H9 (cell line): Measurements from ENCODE around the gene SPAG17. TPM values are rescaled to one million over a fixed set of nuclear protein-coding genes. Genes with fewer than 3 reads are reported as not detected.

Source experiments
- DNase-seq: peaks from one replicate; pipeline ENCODE4 v3.0.0-alpha.2; 2017
- H2AFZ ChIP-seq: one replicate; pipeline ENCODE4 v1.6.1; 2013; ENCODE audit warnings: mild to moderate bottlenecking, low read length, control low read depth, moderate library complexity
- H2AK5ac ChIP-seq: 2 replicates; pipeline ENCODE4 v1.6.1; 2013; ENCODE audit warnings: low read length, control low read depth, mixed read lengths; ENCODE audit not compliant: insufficient read length
- H2BK120ac ChIP-seq: one replicate; pipeline ENCODE4 v1.6.1; 2013; ENCODE audit warnings: low read depth, mild to moderate bottlenecking, low read length, control low read depth, inconsistent platforms; ENCODE audit not compliant: poor library complexity, severe bottlenecking
- H2BK12ac ChIP-seq: 2 replicates; pipeline ENCODE4 v1.6.1; 2013; ENCODE audit warnings: low read length, control low read depth, mixed read lengths, low read depth; ENCODE audit not compliant: insufficient read length
- H2BK15ac ChIP-seq: 2 replicates; pipeline ENCODE4 v1.6.1; 2013; ENCODE audit warnings: low read depth, low read length, control low read depth
- H2BK20ac ChIP-seq: one replicate; pipeline ENCODE4 v1.6.1; 2013; ENCODE audit warnings: low read depth, mild to moderate bottlenecking, low read length, control low read depth, inconsistent platforms; ENCODE audit not compliant: poor library complexity, severe bottlenecking
- H2BK5ac ChIP-seq: 2 replicates; pipeline ENCODE4 v1.6.1; 2013; ENCODE audit warnings: low read length, control low read depth, mixed read lengths; ENCODE audit not compliant: insufficient read length
- H3K14ac ChIP-seq: 2 replicates; pipeline ENCODE4 v1.6.1; 2013; ENCODE audit warnings: low read length, control low read depth; ENCODE audit not compliant: insufficient read depth
- H3K18ac ChIP-seq: 2 replicates; pipeline ENCODE4 v1.6.1; 2013; ENCODE audit warnings: low read depth, mild to moderate bottlenecking, mixed read lengths, low read length, control low read depth; ENCODE audit not compliant: insufficient read length
- H3K23ac ChIP-seq: 2 replicates; pipeline ENCODE4 v1.6.1; 2013; ENCODE audit warnings: low read length, control low read depth, mixed read lengths, low read depth; ENCODE audit not compliant: insufficient read length
- H3K23me2 ChIP-seq: 2 replicates; pipeline ENCODE4 v1.6.1; 2013; ENCODE audit warnings: low read depth, mild to moderate bottlenecking, mixed read lengths, low read length, control low read depth; ENCODE audit not compliant: insufficient read length, poor library complexity, severe bottlenecking
- H3K27ac ChIP-seq: 2 replicates; pipeline ENCODE4 v1.5.1; 2013; ENCODE audit warnings: low read length, control low read depth, mixed read lengths, low read depth; ENCODE audit not compliant: insufficient read length
- H3K27me3 ChIP-seq: 2 replicates; pipeline ENCODE4 v1.6.1; 2013; ENCODE audit warnings: low read length, control low read depth, inconsistent platforms; ENCODE audit not compliant: insufficient read depth
- H3K4ac ChIP-seq: 2 replicates; pipeline ENCODE4 v1.6.1; 2013; ENCODE audit warnings: low read depth, mild to moderate bottlenecking, control low read depth, inconsistent platforms, low read length, moderate library complexity
- H3K4me1 ChIP-seq: 2 replicates; pipeline ENCODE4 v1.6.1; 2013; ENCODE audit warnings: low read length, control low read depth, inconsistent platforms; ENCODE audit not compliant: insufficient read depth
- H3K4me2 ChIP-seq: 2 replicates; pipeline ENCODE4 v1.6.1; 2013; ENCODE audit warnings: low read length, control low read depth, mixed read lengths; ENCODE audit not compliant: insufficient read length, insufficient read depth
- H3K56ac ChIP-seq: 2 replicates; pipeline ENCODE4 v1.6.1; 2013; ENCODE audit warnings: low read depth, mild to moderate bottlenecking, mixed read lengths, low read length, control low read depth; ENCODE audit not compliant: insufficient read length
- H3K79me1 ChIP-seq: 2 replicates; pipeline ENCODE4 v1.6.1; 2013; ENCODE audit warnings: low read depth, mild to moderate bottlenecking, moderate library complexity, low read length, control low read depth, inconsistent platforms; ENCODE audit not compliant: insufficient read depth, poor library complexity, severe bottlenecking
- H3K79me2 ChIP-seq: 2 replicates; pipeline ENCODE4 v1.6.1; 2013; ENCODE audit warnings: low read length, control low read depth, inconsistent platforms; ENCODE audit not compliant: insufficient read depth
- H3K9ac ChIP-seq: 2 replicates; pipeline ENCODE4 v1.6.1; 2013; ENCODE audit warnings: low read length, control low read depth, mixed read lengths; ENCODE audit not compliant: insufficient read length; ENCODE audit errors: extremely low read depth
- H3K9me3 ChIP-seq: one replicate; pipeline ENCODE4 v1.6.1; 2013; ENCODE audit warnings: low read depth, low read length, inconsistent platforms; ENCODE audit not compliant: control insufficient read depth
- H3T11ph ChIP-seq: one replicate; pipeline ENCODE4 v1.6.1; 2013; ENCODE audit warnings: mild to moderate bottlenecking, low read length, control low read depth, inconsistent platforms
- H4K20me1 ChIP-seq: one replicate; pipeline ENCODE4 v1.6.1; 2013; ENCODE audit not compliant: control insufficient read depth, insufficient read length, insufficient read depth
- H4K5ac ChIP-seq: 2 replicates; pipeline ENCODE4 v1.6.1; 2013; ENCODE audit warnings: low read depth, mild to moderate bottlenecking, mixed read lengths, low read length, control low read depth; ENCODE audit not compliant: insufficient read length
- H4K8ac ChIP-seq: replicated peaks from 2 replicates; pipeline ENCODE4 v1.6.1; 2013; ENCODE audit warnings: low read length, control low read depth, mixed read lengths, low read depth; ENCODE audit not compliant: insufficient read length
- H4K91ac ChIP-seq: 2 replicates; pipeline ENCODE4 v1.6.1; 2013; ENCODE audit warnings: low read depth, mild to moderate bottlenecking, moderate library complexity, mixed read lengths, low read length, control low read depth; ENCODE audit not compliant: insufficient read length
- H3K27ac Mint-ChIP-seq, 3 experiments: 2 replicates in 2 of 3; 3 replicates in 1 of 3; pipeline ENCODE4 v1.8.0; 2020 to 2021; ENCODE audit warnings: mixed read lengths in 3 of 3, mild to moderate bottlenecking in 1 of 3, moderate library complexity in 1 of 3
- H3K27me3 Mint-ChIP-seq: 2 replicates; pipeline ENCODE4 v1.8.0; 2021; ENCODE audit warnings: low read depth, mild to moderate bottlenecking, moderate library complexity, mixed read lengths
- H3K36me3 Mint-ChIP-seq, 3 experiments: 2 replicates in 2 of 3; 3 replicates in 1 of 3; pipeline ENCODE4 v1.8.0; 2020 to 2021; ENCODE audit warnings: low read depth in 3 of 3, mixed read lengths in 3 of 3; ENCODE audit not compliant: insufficient read depth in 1 of 3
- H3K4me1 Mint-ChIP-seq, 2 experiments: 2 replicates each; pipeline ENCODE4 v1.8.0; 2020; ENCODE audit warnings: mixed read lengths in 2 of 2
- H3K4me3 Mint-ChIP-seq, 2 experiments: 2 replicates in 1 of 2; 3 replicates in 1 of 2; pipeline ENCODE4 v1.8.0; 2020 to 2021; ENCODE audit warnings: mild to moderate bottlenecking in 2 of 2, mixed read lengths in 2 of 2, moderate library complexity in 1 of 2
- H3K9me3 Mint-ChIP-seq, 2 experiments: 2 replicates in 1 of 2; 3 replicates in 1 of 2; pipeline ENCODE4 v1.8.0; 2020; ENCODE audit warnings: mild to moderate bottlenecking in 2 of 2, mixed read lengths in 2 of 2, moderate library complexity in 1 of 2
- CTCF ChIP-seq: fragments of 200-600 bp; sonication (generic); conservative IDR thresholded peaks from 3 replicates; pipeline ENCODE4 v1.8.0; 2021; ENCODE audit warnings: antibody characterized with exemption, mild to moderate bottlenecking
- WGBS: extraction: QIAGEN DNeasy Blood & Tissue Kit; methylation state at CpG from one replicate; pipeline ENCODE4 v1.1.7; 2013; ENCODE audit warnings: missing lambda C conversion rate, low lambda C conversion rate, mixed read lengths; ENCODE audit not compliant: insufficient read length; ENCODE audit errors: extremely low coverage; 5-methylcytosine and 5-hydroxymethylcytosine counted together
- total RNA-seq: library from RNA; stranded (reverse); gene quantifications from 2 replicates; pipeline ENCODE4 v1.2.1, GENCODE V29; 2021

The SPAG17 gene
- total RNA-seq, 1 experiment from 2014 or later = 0.37 TPM

- H3K79me1 ChIP-seq = no peaks in the 10 kb centered on the region
- Mint-ChIP-seq H3K9me3 (no peaks in the 10 kb centered on the region), H3K4me1 (peaks cover 10 to 12% of the 10 kb centered on the region in 2 experiments), H3K4me3 (no peak overlapping the region), H3K27me3 (no peaks in the 10 kb centered on the region), H3K27ac (peak overlapping the region in 1 of 3 experiments; percentile 50; a peak in 1 of 7 replicates), H3K36me3 (no peaks in the 10 kb centered on the region)
- TF ChIP-seq CTCF = no peak
- no peak overlapping the region for H4K8ac ChIP-seq
- H4K5ac ChIP-seq = no peak overlapping the region
- no peak overlapping the region for H3K4me2 ChIP-seq
- no peak overlapping the region for H4K91ac ChIP-seq
- no peak overlapping the region for H3K23ac ChIP-seq
- H3K14ac ChIP-seq = no peak overlapping the region
- no peaks in the 10 kb centered on the region for H3K23me2 ChIP-seq
- H3K56ac ChIP-seq = no peak overlapping the region
- no peak overlapping the region for H2BK15ac ChIP-seq
- H3K4ac ChIP-seq = no peak overlapping the region
- no peak overlapping the region for H2BK5ac ChIP-seq
- H3K4me1 ChIP-seq = no peaks in the 10 kb centered on the region
- H2BK20ac ChIP-seq = no peak overlapping the region
- DNase-seq = no peak
- H4K20me1 ChIP-seq = no peaks in the 10 kb centered on the region
- H3K27ac ChIP-seq = no peak overlapping the region
- no peak overlapping the region for H2AK5ac ChIP-seq
- no peak overlapping the region for H3T11ph ChIP-seq
- H3K18ac ChIP-seq = no peak overlapping the region
- no peak overlapping the region for H2BK120ac ChIP-seq
- H3K9ac ChIP-seq = no peak overlapping the region
- no peaks in the 10 kb centered on the region for H3K27me3 ChIP-seq
- H2BK12ac ChIP-seq = no peak overlapping the region
- no peaks in the 10 kb centered on the region for H3K9me3 ChIP-seq
- H2AFZ ChIP-seq = no peak overlapping the region
- H3K79me2 ChIP-seq = no peaks in the 10 kb centered on the region
- WGBS = no CpG with 5 or more reads among the region's 4 CpGs
Measured at GRCh38 chr1:118117521-118117920, 67.5 kb downstream of the SPAG17 start.
